GM18519 (cell line): ENCODE measurements around the gene GRB7.

Experiments
- ATAC-seq: cut with Tn5 transposase; IDR thresholded peaks from one replicate; pipeline ENCODE4 v1.9.1; 2021; ENCODE audit warnings: mild to moderate bottlenecking, moderate library complexity; ENCODE audit not compliant: unreplicated experiment, low FRiP score

The GRB7 gene

DNA sequence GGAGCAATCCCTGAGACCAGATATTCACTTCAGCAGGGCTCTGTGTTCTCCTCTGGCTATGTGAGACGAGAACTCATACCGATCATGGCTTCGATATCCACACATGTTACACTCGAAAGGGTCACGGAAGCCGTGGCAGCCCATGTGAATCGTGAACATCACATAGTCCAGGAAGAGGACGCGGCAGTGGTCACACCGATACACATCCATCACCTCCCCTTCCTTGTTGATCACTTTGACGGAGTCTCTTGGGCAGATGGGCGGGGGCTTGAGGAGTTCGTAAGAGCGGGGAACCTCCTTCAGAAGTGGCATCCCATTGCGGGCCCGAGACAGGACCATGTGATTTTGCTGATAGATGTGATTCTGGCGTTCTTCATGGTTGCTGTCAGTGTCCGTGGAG, 28.0 kb downstream of the GRB7 start:
- ATAC-seq = no peak

DNA sequence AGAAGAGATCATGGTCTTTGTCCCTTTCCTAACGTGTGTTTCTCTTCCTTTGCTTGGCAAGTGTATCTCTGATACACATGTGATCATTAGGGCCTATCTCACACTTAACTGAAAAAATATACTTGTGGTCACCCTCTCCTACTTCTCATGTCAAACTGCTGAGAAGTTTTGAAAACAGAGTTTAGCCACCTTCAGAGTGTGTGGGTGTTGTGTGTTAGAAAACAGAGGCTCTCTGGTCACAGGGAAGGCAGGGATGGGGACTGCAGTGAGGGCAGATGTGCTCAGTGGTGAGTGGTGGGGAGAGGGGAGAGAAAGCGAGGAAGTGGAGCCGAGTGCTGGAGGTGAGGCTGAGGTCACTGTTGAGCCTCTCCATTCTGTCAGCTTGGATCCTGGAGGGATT, 29.4 kb downstream of the GRB7 start:
- no peak for ATAC-seq

DNA sequence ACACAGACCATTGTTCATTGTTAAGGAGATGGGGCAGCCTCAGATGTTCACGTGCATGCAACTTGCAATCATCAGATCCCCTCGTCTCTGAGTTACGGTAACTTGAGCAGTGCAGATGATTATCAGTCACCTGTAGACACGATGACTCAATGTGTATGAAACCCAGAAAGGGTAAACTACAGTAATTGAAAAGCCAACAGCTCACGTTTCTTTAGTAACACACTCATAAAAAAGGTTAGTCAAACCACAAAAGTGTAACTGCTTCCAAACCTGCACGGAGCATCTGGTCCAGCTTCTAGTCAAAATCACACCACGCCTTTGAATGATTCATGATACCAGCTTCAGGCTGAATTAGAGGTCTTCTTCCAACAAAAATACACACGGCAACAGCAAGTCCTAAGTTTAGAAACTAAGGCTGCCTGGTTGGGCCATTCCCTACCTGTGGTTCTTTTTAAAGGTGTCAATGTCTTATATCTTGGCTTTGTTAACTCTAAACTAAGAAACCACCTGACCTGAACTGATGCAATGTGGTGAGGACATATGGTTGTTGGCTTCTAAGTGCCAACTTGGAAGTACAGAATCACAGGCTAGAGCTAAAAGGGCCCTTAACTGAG, 32.3 kb downstream of the GRB7 start:
- peak; percentile 36 for ATAC-seq

DNA sequence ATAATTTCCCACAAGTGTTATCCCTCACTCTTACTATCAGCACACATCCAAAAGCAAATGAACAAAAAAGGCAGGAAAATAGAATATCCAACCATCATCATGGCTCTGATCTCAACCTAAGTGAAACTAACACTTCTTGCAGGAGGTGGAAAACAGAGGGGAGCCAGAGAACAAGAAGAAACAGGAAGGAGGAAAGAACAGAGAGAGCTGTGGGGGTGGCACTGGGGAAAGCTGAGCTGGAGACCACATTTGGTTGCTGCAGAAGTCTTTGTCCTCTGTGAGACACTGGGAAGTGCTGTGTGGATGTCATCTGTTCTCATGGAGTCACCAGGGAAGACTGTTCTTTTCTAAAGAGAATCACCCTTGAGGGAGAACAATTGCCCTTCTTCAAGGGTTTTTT, 34.7 kb downstream of the GRB7 start:
- ATAC-seq = no peak

DNA sequence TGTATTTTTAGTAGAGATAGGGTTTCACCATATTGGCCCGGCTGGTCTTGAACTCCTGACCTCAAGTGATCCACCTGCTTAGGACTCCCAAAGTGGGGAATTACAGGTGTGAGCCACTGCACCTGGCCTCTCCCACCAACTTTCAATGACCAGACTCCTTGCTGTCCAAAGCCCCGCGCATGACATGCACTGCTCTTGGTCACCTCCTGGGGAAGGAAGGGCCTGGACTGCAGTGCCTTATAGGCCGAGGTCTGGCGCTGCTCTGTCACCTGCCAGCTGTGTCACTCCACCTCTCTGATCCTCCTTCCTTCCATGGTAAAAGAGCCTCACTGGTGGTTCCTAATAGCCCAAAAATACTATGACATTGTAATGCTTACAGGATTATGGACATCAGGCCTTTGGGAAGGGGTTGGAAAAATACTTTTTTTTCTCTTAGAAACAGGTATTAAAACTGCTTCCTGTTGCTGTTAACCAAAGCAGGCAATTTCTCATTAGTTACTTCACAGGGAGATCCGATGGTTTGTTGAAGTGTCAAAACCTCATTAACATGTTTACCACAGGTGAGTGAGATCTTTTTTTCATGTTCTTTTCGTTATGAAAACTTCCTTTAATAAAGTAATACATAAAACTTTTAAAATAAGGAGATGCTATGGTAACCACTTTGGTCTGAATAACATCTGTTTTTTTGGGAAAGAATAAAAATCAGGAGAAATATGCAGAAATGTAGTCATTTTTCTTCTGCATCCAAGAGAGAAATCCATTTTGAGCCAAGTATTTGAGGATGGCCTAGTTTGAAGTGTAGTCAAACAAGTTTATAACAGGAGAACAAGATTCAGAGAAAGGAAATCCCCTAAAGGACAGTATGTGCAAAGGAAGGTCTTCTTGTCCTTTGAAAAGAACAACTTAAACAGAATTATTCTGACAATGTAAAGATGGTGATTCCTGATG, 35.5 kb downstream of the GRB7 start:
- no peak for ATAC-seq

DNA sequence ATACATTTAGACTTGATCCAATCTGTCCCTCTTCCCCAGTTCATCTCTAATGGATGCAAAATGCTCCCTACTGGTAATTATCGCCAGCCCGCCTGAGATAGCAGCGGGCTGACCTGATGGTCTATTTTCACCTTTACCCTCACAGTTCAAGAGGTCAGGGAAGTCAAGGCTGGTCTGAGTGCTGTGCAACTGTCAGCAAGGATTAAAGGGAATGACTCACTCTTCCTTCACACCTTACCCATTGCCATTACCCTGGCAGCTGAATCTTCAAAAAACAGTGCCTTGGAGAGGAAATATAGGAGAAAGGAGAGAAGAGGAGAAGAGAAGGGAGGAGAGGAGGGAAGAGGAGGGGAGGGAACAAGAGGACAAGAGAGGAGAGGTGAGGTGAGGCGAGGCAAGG, 36.3 kb downstream of the GRB7 start:
- ATAC-seq = no peak

DNA sequence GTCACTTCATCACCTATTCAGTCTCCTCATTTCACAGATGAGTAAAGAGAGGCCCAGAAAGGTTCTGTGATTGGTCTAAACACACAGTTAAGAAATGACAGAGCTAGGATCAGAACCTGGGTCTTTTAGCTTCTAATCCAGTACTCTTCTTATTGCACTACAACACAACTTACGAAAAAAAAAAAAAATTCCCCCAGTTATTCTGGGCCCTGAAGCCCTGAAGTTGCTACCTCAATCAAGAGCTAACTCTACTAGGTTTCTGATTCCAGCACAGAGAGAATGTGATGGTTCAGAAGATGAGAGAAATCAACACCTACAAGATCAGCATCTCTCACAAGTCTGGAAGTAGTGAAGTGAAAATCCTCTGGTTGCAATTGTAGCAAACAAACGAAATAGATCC, 37.3 kb downstream of the GRB7 start:
- no peak for ATAC-seq

DNA sequence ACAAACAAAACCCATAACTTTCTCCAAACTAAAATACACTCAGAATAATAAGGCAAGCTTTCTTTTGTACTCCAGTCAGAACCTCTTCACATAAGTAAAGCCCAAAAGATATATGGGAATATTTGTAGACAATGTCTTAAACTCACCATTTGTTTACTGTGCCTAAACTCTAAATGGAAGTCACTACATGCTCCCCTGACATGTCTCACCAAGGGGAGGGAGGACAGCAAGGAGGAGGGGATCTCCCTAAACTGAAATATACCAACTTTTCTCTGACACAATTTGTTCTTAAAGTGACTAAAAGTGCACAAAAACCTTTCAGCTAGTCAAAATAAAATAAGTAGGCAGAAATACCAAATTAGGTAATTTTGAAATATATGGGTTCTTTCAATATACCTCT, 38.5 kb downstream of the GRB7 start:
- no peak for ATAC-seq

DNA sequence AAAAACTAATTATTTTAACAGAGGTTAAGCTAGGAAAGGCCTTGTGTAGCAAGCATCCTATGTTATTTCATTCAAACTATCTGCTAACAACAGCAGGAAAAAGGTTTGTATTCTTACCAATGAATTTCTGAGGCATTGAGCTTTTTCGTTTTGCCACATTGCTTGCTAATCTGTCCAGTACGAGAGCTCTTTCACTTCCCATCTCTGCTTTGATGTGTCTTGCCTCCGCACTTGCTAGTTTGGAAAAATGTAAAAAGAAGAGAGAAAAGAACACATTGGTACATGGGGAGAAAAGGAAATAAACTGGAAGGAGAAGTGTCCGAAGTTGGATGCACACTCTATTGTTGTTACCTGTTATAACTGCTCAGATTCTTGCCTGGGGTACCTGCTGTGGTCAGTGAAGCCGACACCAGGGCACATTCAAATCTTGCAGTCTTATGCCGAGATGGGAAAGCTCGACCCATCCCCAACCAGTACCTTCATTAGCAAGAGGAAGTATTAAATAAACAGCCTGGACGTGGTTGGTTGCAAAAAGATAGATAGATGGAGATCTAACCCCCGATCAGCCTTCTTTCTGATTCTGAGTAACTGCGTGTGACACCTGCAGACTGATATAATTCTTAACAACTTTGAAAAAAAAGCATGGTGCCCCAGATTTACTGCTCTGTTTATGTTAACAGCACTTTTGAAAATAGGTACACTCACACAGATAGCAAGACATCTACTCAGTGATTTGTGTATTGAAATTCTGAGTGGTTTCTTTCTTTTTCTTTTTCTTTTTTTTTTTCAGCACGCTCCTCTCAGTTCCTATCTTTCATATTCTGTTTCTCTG, 40.0 kb downstream of the GRB7 start:
- ATAC-seq = peak; percentile 48

DNA sequence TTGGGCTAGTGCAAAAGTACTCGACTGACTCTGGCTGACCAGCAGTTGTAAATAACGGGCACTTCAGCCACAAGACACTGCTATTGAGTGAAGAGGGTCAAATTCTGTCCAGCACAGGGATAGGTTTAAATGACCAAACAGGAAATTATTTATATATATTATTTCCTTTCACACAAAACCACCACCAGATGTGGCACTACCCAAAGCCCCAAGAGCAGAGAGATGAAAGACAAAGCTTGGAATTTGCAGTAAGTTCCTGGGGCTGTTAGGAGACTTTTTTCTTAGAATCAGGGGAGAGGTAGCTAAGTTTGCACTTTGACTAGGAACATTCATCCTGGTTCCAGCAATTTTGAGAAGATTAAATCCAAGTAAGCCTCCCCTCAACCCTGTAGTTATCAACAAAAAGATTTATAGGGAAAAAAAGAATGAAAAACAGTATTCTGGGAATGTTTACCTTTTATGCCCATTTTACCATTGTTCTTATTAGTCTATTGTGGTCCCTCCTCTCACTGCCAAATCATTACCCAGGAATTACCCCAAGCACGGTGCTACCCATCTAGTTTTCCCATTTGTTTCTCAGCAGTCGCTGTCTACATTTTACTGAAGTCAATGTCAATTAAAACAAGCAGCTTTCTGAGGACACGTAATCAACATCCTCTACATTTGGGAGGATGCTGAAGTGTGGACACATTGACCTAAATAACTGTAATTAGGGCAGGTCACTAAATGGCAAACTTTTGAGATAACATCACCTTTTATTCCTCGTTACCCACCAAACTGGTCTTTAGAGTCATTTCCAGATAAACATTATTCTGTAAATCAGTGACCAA, 43.5 kb downstream of the GRB7 start:
- no peak for ATAC-seq

DNA sequence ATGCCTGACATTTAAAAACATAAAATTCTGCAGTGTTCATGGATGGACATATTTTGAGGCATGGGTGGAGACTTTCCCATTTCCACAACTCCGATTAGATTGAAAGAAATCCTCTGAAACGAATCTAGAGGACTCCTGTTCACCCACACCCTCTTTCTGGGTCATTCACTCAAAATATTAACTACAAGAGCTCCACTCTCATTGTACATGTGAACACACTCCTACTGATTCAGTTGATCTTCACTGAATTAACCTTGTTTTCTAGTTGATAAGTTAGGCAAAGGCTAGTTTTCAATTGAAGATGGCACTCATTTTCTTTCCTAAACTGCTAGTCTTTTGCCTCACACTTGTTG, 44.1 kb downstream of the GRB7 start:
- ATAC-seq = no peak

DNA sequence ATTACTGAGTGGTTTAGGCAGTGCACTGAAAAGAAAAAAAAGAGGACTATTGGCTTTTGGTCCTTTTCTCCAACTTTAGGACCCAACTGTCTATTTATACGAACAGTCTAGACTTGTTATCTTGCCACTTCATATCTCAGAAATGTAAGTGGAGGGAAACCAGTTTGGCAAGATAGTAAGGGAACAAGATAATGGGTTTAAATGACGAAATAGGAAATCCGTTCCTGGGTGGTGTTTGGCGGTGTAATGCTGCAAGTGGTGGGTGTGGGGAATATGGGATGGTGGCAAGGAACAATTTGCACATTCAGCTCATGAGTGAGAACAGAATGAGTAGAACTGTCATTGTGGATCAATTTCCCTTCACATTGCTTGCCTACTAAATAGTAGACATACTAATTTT, 44.7 kb downstream of the GRB7 start:
- no peak for ATAC-seq

DNA sequence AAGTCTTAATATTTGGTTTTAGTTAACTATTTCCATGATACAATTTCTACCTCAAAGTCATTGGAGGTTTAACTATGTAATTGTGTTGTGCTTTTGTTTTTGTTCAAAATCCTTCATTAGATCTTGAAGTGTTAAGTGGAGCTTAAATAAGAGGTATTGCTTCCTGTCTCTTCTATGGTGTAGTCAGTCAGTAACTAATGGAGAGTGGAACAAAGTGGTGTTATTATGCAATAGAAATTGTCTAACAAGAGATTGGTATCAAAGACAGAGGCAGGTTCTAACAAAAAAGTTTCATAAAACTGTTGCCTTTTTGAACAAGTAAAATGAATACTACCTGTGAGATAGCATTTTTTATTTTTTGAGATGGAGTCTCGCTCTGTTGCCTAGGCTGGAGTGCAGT, 45.2 kb downstream of the GRB7 start:
- no peak for ATAC-seq

DNA sequence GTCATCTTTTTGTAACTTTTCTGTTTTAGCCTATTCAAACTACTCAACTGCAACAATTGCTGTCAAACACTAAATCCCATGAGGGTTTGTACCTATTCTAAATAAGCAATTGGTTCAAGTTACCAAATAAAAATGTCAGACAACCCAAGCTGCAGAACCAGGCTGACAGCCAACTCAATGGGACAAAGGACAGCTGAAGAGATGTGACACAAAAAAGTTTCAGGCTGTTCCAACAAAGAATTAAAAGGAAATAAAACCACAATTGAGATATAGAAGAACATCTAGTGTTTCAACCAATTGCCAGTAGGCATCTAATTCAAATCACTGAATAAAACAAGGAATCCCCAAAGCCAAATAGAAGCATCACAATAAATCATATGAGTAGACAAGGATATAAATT, 49.3 kb downstream of the GRB7 start:
- ATAC-seq = no peak

DNA sequence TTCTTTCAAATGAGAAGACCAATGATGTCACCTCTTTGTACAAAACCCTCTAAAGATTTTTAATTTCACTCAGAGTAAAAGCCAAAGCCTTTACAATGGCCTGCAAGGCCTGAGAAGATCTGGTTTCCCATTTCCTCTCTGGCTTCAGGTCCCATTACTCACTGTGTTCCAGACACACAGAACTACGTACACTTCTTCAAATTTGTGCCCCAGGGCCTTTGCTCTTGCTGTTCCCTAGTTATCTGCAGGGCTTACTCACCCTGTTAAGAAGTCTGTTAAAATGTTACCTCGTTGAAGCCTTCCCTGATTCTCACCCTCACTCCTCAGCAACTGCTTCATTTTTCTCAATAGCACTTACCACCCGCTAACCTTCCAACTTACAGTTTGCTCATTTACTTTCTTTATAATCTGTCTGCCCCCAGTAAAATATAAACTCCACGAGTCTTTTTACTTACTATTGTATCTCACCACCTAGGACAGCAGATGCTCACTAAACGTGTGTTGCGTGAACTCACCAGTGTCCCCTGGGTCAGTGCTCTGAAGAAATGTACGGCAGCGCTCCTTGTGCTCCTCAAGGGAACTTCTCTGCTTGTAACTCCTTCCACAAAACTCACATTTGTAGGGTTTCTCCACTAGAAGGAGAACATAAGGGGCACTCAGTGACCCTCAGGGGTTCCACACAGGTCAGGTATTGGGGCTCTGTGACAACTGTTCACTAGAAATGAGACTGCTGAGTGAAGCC, 50.2 kb downstream of the GRB7 start:
- no peak for ATAC-seq

DNA sequence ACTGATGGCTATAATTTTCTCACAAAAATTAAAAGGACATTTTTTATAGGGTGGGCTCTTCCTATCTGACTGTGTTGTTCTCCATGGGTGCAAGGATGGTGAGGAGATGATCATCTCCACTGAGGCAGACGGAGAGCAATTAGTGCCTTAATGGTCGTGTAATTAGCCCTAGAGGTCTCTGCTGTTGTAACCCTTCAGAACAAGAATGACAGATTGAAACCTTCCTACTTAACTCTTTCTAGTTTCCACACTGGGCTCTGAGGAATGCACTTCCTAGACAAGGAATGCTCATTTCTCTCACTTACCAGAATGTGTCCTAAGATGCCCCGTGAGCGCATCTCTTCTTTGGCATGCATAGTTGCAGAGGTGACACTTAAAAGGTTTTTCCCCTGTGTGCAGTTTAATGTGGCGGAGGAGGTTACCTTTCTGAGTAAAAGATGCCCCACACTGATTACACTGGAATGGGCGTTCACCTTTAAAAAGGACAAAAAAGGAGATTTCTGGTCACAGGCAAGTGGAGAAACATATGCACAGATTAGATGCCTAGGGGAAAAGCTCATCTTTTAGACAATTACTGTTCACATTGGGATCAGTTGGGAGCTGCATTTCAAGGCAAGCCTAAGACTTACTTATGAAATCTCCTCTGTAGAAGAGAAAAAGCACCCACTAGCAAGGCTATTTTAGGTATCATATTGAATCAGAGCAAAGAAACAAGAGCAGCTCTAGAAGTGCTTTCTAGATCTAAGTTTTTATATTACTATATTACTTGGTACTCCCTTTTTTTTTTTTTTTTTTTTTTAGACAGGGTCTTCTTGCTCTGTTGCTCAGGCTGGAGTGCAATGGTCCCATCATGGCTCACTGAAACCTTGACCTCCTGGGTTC, 53.6 kb downstream of the GRB7 start:
- no peak for ATAC-seq

DNA sequence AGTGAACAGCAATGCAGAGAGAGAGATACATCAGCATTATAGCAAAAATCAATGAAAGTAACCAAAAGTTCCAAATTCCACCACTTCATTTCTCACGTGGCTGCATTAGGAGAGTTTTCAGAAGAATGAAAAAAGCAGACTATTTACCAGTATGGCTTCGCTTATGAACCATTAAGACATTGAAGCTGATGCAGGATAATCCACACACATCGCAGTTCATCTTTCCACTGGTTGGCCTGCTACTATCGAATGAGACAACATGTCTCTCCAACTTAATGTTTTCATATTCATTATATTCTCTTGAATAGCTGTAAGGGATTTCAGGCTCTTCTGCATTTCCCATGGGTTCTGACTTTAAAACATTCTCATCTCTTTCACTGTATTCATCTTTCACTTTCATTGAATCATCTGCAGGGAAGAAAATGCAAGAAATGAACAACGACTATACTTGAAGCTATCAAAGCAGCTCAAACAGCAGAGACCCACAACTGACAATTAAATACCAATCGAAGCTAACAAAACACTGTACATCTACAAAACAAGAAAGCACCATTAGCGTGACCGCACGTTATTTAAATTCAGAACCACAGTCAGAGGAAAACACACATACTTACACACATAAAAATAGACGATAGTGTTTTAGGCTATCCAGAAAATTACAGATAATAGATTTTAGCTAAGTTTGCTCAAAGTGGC, 54.9 kb downstream of the GRB7 start:
- ATAC-seq = no peak

DNA sequence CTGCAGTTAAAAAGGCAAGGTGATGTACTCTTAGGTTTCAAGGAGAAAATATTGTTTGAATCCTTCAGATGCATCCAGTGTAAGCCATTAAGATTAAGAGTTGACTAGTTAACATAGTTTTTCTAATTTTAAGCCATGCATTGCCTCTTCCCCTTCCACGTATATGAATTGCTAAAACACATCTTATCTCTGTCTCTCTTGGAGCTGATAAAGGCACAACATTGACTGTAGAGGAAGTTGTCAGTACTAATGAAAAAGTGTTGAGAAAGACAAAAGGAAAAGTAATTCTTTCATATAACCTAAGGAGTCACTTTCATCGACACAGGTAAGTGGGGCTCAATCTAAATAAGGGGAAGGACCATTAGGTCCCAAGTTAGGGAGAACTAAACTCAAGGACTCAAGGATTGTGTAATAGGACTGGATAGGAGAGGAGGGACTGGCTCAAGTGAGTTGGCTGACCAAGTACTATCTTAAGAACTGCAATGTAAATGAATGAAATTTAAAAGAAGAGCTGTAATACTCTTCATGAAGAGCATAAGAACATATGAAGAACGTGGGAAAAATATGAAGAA, 55.6 kb downstream of the GRB7 start:
- no peak for ATAC-seq
